K562 (cell line): ENCODE data around the gene BAD. TPM values are rescaled to one million over a fixed set of nuclear protein-coding genes. Genes with fewer than 3 reads are reported as not detected.

Experiments
- BMI1 ChIP-seq: fragments of 150-350 bp; IDR thresholded peaks from 2 replicates; pipeline ENCODE4 v1.6.1; 2014; ENCODE audit warnings: low read length
- BRF2 ChIP-seq: IDR thresholded peaks from 3 replicates; pipeline ENCODE4 v1.6.1; 2011; ENCODE audit warnings: borderline replicate concordance, mild to moderate bottlenecking; ENCODE audit not compliant: insufficient read length, insufficient read depth
- CREB3L1 ChIP-seq: fragments of 450-650 bp; IDR thresholded peaks from 2 replicates; pipeline ENCODE4 v1.6.1; 2014; ENCODE audit warnings: low read depth, mild to moderate bottlenecking, moderate library complexity, borderline replicate concordance
- FOXJ2 ChIP-seq: fragments of 200-800 bp; sonication (Bioruptor generic); IDR thresholded peaks from 2 replicates; pipeline ENCODE4 v1.6.1; 2016; ENCODE audit warnings: missing genetic modification characterization, missing compliant biosample characterization
- HIVEP1 ChIP-seq: fragments of 250-450 bp; sonication (Bioruptor Pico); IDR thresholded peaks from 2 replicates; pipeline ENCODE4 v1.4.0; 2020; ENCODE audit warnings: mild to moderate bottlenecking
- JUN ChIP-seq, 2 experiments: sonication (generic) in 1 of 2; formaldehyde crosslinking in 1 of 2; IDR thresholded peaks; 2 replicates each; pipeline versions ENCODE4 v1.6.1 to v1.8.0; 2012 to 2022; ENCODE audit warnings: borderline replicate concordance in 2 of 2, mild to moderate bottlenecking in 2 of 2, improper control_type of control experiment in 1 of 2, low read depth in 1 of 2, low read length in 1 of 2, missing genetic modification reagents in 1 of 2
- KAT7 ChIP-seq: sonication (generic); formaldehyde crosslinking; IDR thresholded peaks from 2 replicates; pipeline ENCODE4 v1.8.0; 2022; ENCODE audit warnings: missing genetic modification reagents, mild to moderate bottlenecking, borderline replicate concordance
- KLF16 ChIP-seq: IDR thresholded peaks from 2 replicates; pipeline ENCODE4 v1.6.1; 2016; ENCODE audit warnings: antibody characterized with exemption
- MAZ ChIP-seq, 2 experiments: fragments of 450-650 bp in 1 of 2; sonication (generic) in 1 of 2; formaldehyde crosslinking; IDR thresholded peaks in 1 of 2; conservative IDR thresholded peaks in 1 of 2; 2 replicates each; pipeline versions ENCODE4 v1.4.0 to v1.5.0; 2020; ENCODE audit warnings: mild to moderate bottlenecking in 1 of 2, missing genetic modification reagents in 1 of 2
- NCOA6 ChIP-seq: fragments of 450-650 bp; IDR thresholded peaks from 2 replicates; pipeline ENCODE4 v1.6.1; 2017; ENCODE audit warnings: mild to moderate bottlenecking
- PHB ChIP-seq: fragments of 250-450 bp; sonication (Bioruptor Pico); IDR thresholded peaks from 2 replicates; pipeline ENCODE4 v1.5.0; 2021
- RBM22 ChIP-seq: fragments of 200-400 bp; formaldehyde crosslinking; IDR thresholded peaks from 2 replicates; pipeline ENCODE4 v1.6.1; 2018; ENCODE audit warnings: low read length, low read depth; ENCODE audit not compliant: poor library complexity, severe bottlenecking
- TEAD4 ChIP-seq, 2 experiments: sonication (generic) in 1 of 2; formaldehyde crosslinking in 1 of 2; IDR thresholded peaks; 2 replicates each; pipeline versions ENCODE4 v1.6.1 to v1.8.0; 2012 to 2022; ENCODE audit warnings: borderline replicate concordance in 1 of 2, inconsistent platforms in 1 of 2, low read length in 1 of 2, mild to moderate bottlenecking in 1 of 2, missing genetic modification reagents in 1 of 2
- TFAM ChIP-seq: fragments of 250-450 bp; sonication (Bioruptor Pico); conservative IDR thresholded peaks from 2 replicates; pipeline ENCODE4 v1.5.0; 2021; ENCODE audit warnings: mild to moderate bottlenecking, moderate library complexity
- ZBTB8A ChIP-seq: fragments of 450-650 bp; IDR thresholded peaks from 2 replicates; pipeline ENCODE4 v1.6.1; 2018; ENCODE audit warnings: mild to moderate bottlenecking, moderate library complexity; ENCODE audit not compliant: partially characterized antibody
- ZNF124 ChIP-seq: sonication (generic); formaldehyde crosslinking; IDR thresholded peaks from 2 replicates; pipeline ENCODE4 v1.8.1; 2022; ENCODE audit warnings: missing genetic modification reagents
- ZNF143 ChIP-seq: sonication (generic); formaldehyde crosslinking; IDR thresholded peaks from 2 replicates; pipeline ENCODE4 v1.9.0; 2022; ENCODE audit warnings: mild to moderate bottlenecking, missing genetic modification reagents
- ZNF175 ChIP-seq: fragments of 200-800 bp; sonication (Bioruptor generic); IDR thresholded peaks from 2 replicates; pipeline ENCODE4 v1.6.1; 2016; ENCODE audit warnings: low read depth, mild to moderate bottlenecking, missing genetic modification characterization, missing compliant biosample characterization
- ZNF347 ChIP-seq: fragments of 450-650 bp; formaldehyde crosslinking; IDR thresholded peaks from 2 replicates; pipeline ENCODE4 v1.4.0; 2020; ENCODE audit warnings: low read depth, mild to moderate bottlenecking, moderate library complexity
- polyA plus RNA-seq, 8 experiments: library from polyadenylated mRNA; depleted of rRNA in 4 of 8; stranded (reverse) in 5 of 8; unstranded in 3 of 8; fragments of >200 nt; fragmentation: Nextera tagmentation in 2 of 8; fragmentation: Illumina TruSeq in 1 of 8; extraction: Ambion mirVana in 2 of 8; extraction: Trizol in 1 of 8; gene quantifications; 2 replicates each; pipeline versions ENCODE4 v1.2.1 to v1.2.3, GENCODE V29; 2011 to 2014; ENCODE audit warnings: inconsistent platforms in 1 of 8, missing spikeins in 1 of 8
- total RNA-seq, 7 experiments: library from RNA; depleted of rRNA in 6 of 7; stranded (reverse); fragments of >200 nt in 6 of 7; fragmentation: Illumina TruSeq in 2 of 7; extraction: Trizol in 2 of 7; gene quantifications; 2 replicates each; pipeline versions ENCODE4 v1.2.1 to v1.2.3, GENCODE V29; 2011 to 2021; ENCODE audit warnings: low replicate concordance in 1 of 7
- TF ChIP-seq, protein P1 (sequence below): sonication (generic); formaldehyde crosslinking; IDR thresholded peaks from 2 replicates; pipeline ENCODE4 v1.8.0; 2023; ENCODE audit warnings: mild to moderate bottlenecking, missing genetic modification reagents

BAD gene
- total and polyA plus RNA-seq, 9 of the 15 experiments (the other 6 are each of a cell fraction or from before 2014, with no cell fraction given) = 0.61 to 45.6 (median 11.8) TPM

- no peak for TF ChIP-seq CREB3L1
- no peak for TF ChIP-seq MAZ (CRISPR knock-in tag; conservative IDR thresholded peaks at IDR 0.05 in 1 of 2, IDR thresholded peaks at IDR 0.05 in 1 of 2)
- TF ChIP-seq, protein P1, sequence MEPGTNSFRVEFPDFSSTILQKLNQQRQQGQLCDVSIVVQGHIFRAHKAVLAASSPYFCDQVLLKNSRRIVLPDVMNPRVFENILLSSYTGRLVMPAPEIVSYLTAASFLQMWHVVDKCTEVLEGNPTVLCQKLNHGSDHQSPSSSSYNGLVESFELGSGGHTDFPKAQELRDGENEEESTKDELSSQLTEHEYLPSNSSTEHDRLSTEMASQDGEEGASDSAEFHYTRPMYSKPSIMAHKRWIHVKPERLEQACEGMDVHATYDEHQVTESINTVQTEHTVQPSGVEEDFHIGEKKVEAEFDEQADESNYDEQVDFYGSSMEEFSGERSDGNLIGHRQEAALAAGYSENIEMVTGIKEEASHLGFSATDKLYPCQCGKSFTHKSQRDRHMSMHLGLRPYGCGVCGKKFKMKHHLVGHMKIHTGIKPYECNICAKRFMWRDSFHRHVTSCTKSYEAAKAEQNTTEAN = no peak
- TF ChIP-seq KLF16 = no peak
- TF ChIP-seq ZBTB8A = no peak
- TF ChIP-seq HIVEP1 (CRISPR knock-in tag) = no peak
- no peak for TF ChIP-seq ZNF347 (CRISPR knock-in tag)
- peak; percentile 3 for TF ChIP-seq RBM22
- no peak for TF ChIP-seq TEAD4 (IDR thresholded peaks at IDR 0.05; ENCODE audit: low read length)
- TF ChIP-seq TEAD4 (CRISPR knock-in tag; IDR thresholded peaks at IDR 0.05; ENCODE audit: borderline replicate concordance) = no peak
- no peak for TF ChIP-seq TFAM (CRISPR knock-in tag)
- no peak for TF ChIP-seq JUN (IDR thresholded peaks at IDR 0.05; ENCODE audit: borderline replicate concordance, low read depth, low read length)
- no peak for TF ChIP-seq JUN (CRISPR knock-in tag; IDR thresholded peaks at IDR 0.05; ENCODE audit: borderline replicate concordance)
- no peak for TF ChIP-seq ZNF124
- TF ChIP-seq ZNF175 (CRISPR knock-in tag) = no peak
- TF ChIP-seq ZNF143 (CRISPR knock-in tag) = no peak
- TF ChIP-seq BRF2 = no peak
- no peak for TF ChIP-seq FOXJ2 (tag)
- no peak for TF ChIP-seq BMI1
- no peak for TF ChIP-seq PHB (CRISPR knock-in tag)
- TF ChIP-seq NCOA6 = no peak
- TF ChIP-seq KAT7 (CRISPR knock-in tag) = no peak
These were observed 22.1 kb upstream of the BAD start (continued) for GRCh38 chr11:64306563-64306875.
